ENCODE results near the gene VIT. TPM values are rescaled to one million over a fixed set of nuclear protein-coding genes. Genes with fewer than 3 reads are reported as not detected.

The VIT gene
- total RNA-seq, 6 experiments from 2014 or later: 3.7 to 11.6 (median 9.7) TPM

GRCh38 chr2:36797324-36798070 is 101.0 kb downstream of the VIT start:
- Mint-ChIP-seq H3K27ac (no peak overlapping the region), H3K4me3 (peak overlapping the region; percentile 2; the same call in 1 of the 2 replicates), H3K9me3 (no peaks in the 10 kb centered on the region), H3K36me3 (ENCODE audit: low read depth) (no peaks in the 10 kb centered on the region), H3K4me1 (ENCODE audit: low read depth) (peaks cover 12% of the 10 kb centered on the region), H3K27me3 (ENCODE audit: insufficient read depth) (peaks cover 23% of the 10 kb centered on the region)
- no peak for DNase-seq
- no peak for TF ChIP-seq CTCF (IDR thresholded peaks at IDR 0.05)

GRCh38 chr2:36798724-36799123 is 102.2 kb downstream of the VIT start:
- Mint-ChIP-seq H3K27me3 (ENCODE audit: insufficient read depth) (peaks cover 24% of the 10 kb centered on the region), H3K9me3 (peaks cover 8% of the 10 kb centered on the region), H3K36me3 (ENCODE audit: low read depth) (no peaks in the 10 kb centered on the region), H3K4me1 (ENCODE audit: low read depth) (peaks cover 12% of the 10 kb centered on the region), H3K4me3 (no peak overlapping the region), H3K27ac (no peak overlapping the region)
- TF ChIP-seq CTCF (IDR thresholded peaks at IDR 0.05): no peak
- no peak for DNase-seq

DNA sequence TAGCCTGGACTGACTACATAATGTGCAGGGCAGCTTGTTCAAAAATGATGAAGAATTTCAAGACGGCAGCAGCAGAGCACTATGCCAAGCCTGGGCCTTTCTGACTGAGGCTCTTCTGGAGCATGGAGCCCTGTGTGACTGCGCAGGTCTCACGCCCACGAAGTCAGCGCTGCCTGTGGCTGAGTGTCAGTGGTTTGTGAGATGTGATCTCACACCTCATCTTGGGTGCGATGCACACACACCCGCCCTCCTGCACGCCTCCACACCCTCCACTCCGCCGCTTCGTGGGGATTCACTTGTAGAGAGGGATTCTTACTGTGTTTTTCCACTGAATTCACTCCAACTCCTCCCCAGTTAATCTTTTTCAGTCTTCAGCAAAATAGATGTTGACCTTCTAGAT is 103.9 kb downstream of the VIT start:
- no peaks in the 10 kb centered on the region for H3K36me3 Mint-ChIP-seq (ENCODE audit: low read depth)
- H3K4me3 Mint-ChIP-seq: no peak overlapping the region
- DNase-seq: no peak
- H3K27ac Mint-ChIP-seq: no peak overlapping the region
- no peak for TF ChIP-seq CTCF (IDR thresholded peaks at IDR 0.05)
- peaks cover 8% of the 10 kb centered on the region for H3K9me3 Mint-ChIP-seq
- peaks cover 12% of the 10 kb centered on the region for H3K4me1 Mint-ChIP-seq (ENCODE audit: low read depth)
- peaks cover 25% of the 10 kb centered on the region for H3K27me3 Mint-ChIP-seq (ENCODE audit: insufficient read depth)

- Mint-ChIP-seq H3K4me1 (ENCODE audit: low read depth) (peaks cover 12% of the 10 kb centered on the region), H3K4me3 (no peak overlapping the region), H3K9me3 (peaks cover 8% of the 10 kb centered on the region), H3K36me3 (ENCODE audit: low read depth) (no peaks in the 10 kb centered on the region), H3K27me3 (ENCODE audit: insufficient read depth) (peaks cover 28% of the 10 kb centered on the region), H3K27ac (no peak overlapping the region)
- TF ChIP-seq CTCF (IDR thresholded peaks at IDR 0.05): no peak
- DNase-seq: no peak
Observed at GRCh38 chr2:36801088-36801487, 104.6 kb downstream of the VIT start.

- Mint-ChIP-seq H3K4me3 (no peak overlapping the region), H3K27me3 (ENCODE audit: insufficient read depth) (peaks cover 25% of the 10 kb centered on the region), H3K27ac (no peak overlapping the region), H3K36me3 (ENCODE audit: low read depth) (no peaks in the 10 kb centered on the region), H3K9me3 (peaks cover 8% of the 10 kb centered on the region), H3K4me1 (ENCODE audit: low read depth) (peaks cover 1% of the 10 kb centered on the region; the same call in 1 of the 2 replicates)
- DNase-seq: no peak
- no peak for TF ChIP-seq CTCF (IDR thresholded peaks at IDR 0.05)
Observed at GRCh38 chr2:36802952-36803351, 106.4 kb downstream of the VIT start.

Measured in HFFc6 (cell line).